Activated naive CD4-positive, alpha-beta T cell treated with anti-CD3 and anti-CD28 coated beads, Interleukin-2, amount 50 U/mL, for 72 hours (primary cell): ENCODE results near the gene SDR42E2. TPM values are rescaled to one million over a fixed set of nuclear protein-coding genes. Genes with fewer than 3 reads are reported as not detected.

Source experiments
- ATAC-seq, 2 donors: fragments of 150-1000 bp; cut with Tn5 transposase; 2 replicates each; pipeline ENCODE4 v1.10.0; 2021; ENCODE audit warnings: mild to moderate bottlenecking in 2 of 2, moderate library complexity in 2 of 2
- DNase-seq, 2 donors: peaks; one replicate each; pipeline ENCODE4 v3.0.0; 2021 to 2022; ENCODE audit warnings: low spot score in 2 of 2
- H3K27ac Mint-ChIP-seq, 2 donors: one replicate each; pipeline ENCODE4 v1.8.0; 2022; ENCODE audit warnings: mild to moderate bottlenecking in 2 of 2, mixed read lengths in 2 of 2
- H3K36me3 Mint-ChIP-seq, 2 donors: one replicate each; pipeline ENCODE4 v1.8.0; 2022; ENCODE audit warnings: mixed read lengths in 2 of 2
- H3K9me3 Mint-ChIP-seq, 2 donors: one replicate each; pipeline ENCODE4 v1.8.0; 2022; ENCODE audit warnings: mixed read lengths in 2 of 2
- total RNA-seq, 2 donors: library from RNA; stranded (reverse); gene quantifications; one replicate each; pipeline ENCODE4 v1.2.3, GENCODE V29; 2022

The SDR42E2 gene
- total RNA-seq, 2 donors from 2014 or later = 0.11 TPM; not detected in 1

GRCh38 chr16:22239131-22239805, 77.0 kb downstream of the SDR42E2 start:
- Mint-ChIP-seq H3K9me3 (no peaks in the 10 kb centered on the region), H3K27ac (peak overlapping the region; percentile 20 to 83), H3K36me3 (peaks cover 5% of the 10 kb centered on the region in 2 donors)
- no peak for DNase-seq
- ATAC-seq = peak in 1 of 2 donors; percentile 79

DNA sequence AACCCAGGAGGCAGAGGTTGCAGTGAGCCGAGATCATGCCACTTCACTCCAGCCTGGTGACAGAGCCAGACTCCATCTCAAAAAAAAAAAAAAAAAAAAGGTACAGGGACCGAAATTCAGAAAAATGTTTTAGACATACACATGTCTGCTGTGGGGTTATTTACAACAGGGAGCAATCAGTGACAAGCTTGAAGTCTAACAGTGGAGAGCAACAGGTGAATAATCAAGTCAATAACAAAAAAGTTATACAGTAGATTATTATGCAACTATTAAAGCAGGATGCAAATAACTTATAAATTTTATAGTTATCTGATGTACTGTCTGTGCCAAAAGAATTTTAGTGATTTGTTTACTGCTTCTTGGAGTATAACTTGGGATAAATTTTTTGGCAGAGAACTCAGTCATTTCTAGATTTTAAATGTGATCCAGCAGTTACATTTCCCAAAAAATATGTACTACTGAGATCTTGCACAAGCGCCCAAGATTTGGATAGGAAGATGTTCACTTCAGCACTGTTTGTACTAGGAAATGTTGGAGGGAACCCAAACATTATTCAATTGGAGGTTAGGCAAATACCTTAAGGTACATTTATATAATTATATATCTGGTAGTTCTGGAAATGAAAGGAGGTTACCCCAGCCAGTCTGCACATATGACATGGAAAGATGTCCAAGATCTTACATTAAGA, 77.9 kb downstream of the SDR42E2 start:
- peak overlapping the region in 1 of 2 donors; percentile 87 for H3K27ac Mint-ChIP-seq
- DNase-seq (no peak), ATAC-seq (no peak)
- H3K36me3 Mint-ChIP-seq = peaks cover 5% of the 10 kb centered on the region in 2 donors
- no peaks in the 10 kb centered on the region for H3K9me3 Mint-ChIP-seq

Other genes with a start within 250 kb of the SDR42E2 start
- gene UQCRC2, start 209.1 kb upstream of the SDR42E2 start, total RNA-seq = 100 to 1,000 TPM; 327 to 329 TPM
- not detected for gene PDZD9, start 161.4 kb upstream of the SDR42E2 start, total RNA-seq
- gene MOSMO, start 154.4 kb upstream of the SDR42E2 start, total RNA-seq = 10 to 100 TPM in 1 of 2 donors, 1 to 10 TPM in 1; 9.2 to 11.8 TPM
- under 1 TPM; 0.11 to 0.23 TPM for gene VWA3A, start 70.0 kb upstream of the SDR42E2 start, total RNA-seq
- gene EEF2K, start 43.8 kb downstream of the SDR42E2 start, total RNA-seq = 10 to 100 TPM in 1 of 2 donors, 1 to 10 TPM in 1; 7.8 to 28.1 TPM
- 10 to 100 TPM; 50.3 to 75.4 TPM for gene POLR3E, start 134.9 kb downstream of the SDR42E2 start, total RNA-seq
- gene CDR2, start 212.1 kb downstream of the SDR42E2 start, total RNA-seq = 10 to 100 TPM; 26.8 to 44.4 TPM